OCI-LY3 (cell line): Measurements from ENCODE around the gene ATL1.

Experiments
- H2AFZ ChIP-seq: fragments of 200-600, 300-600 bp; shearing (Covaris generic); 2 replicates; pipeline ENCODE4 v1.6.0; 2014; ENCODE audit warnings: antibody characterized with exemption, low read depth, low read length
- H3K27ac ChIP-seq: fragments of 200-600, 300-600 bp; sonication (generic); 2 replicates; pipeline ENCODE4 v1.5.1; 2014; ENCODE audit warnings: mild to moderate bottlenecking, low read length, moderate library complexity, mixed read lengths
- H3K27me3 ChIP-seq: fragments of 200-600, 300-600 bp; sonication (generic); 2 replicates; pipeline ENCODE4 v1.6.1; 2014; ENCODE audit warnings: low read depth, low read length, mixed read lengths
- H3K36me3 ChIP-seq: fragments of 200-600, 300-600 bp; sonication (generic); replicated peaks from 2 replicates; pipeline ENCODE3; 2014; ENCODE audit warnings: low read depth, low read length, mixed read lengths
- H3K4me1 ChIP-seq: fragments of 300-600, 200-600 bp; sonication (generic); 2 replicates; pipeline ENCODE4 v1.6.1; 2014; ENCODE audit warnings: low read length, mixed read lengths
- H3K4me2 ChIP-seq: fragments of 200-600, 300-600 bp; sonication (generic); 2 replicates; pipeline ENCODE4 v1.6.1; 2014; ENCODE audit warnings: low read length, mixed read lengths
- H3K4me3 ChIP-seq: fragments of 300-600, 200-600 bp; sonication (generic); 2 replicates; pipeline ENCODE4 v1.5.1; 2014; ENCODE audit warnings: antibody characterized with exemption, mild to moderate bottlenecking, low read length, moderate library complexity
- H3K79me2 ChIP-seq: fragments of 300-600, 200-600 bp; shearing (Covaris generic); 2 replicates; pipeline ENCODE4 v1.6.1; 2014; ENCODE audit warnings: mild to moderate bottlenecking, low read length, mixed read lengths
- H3K9ac ChIP-seq: fragments of 300-600, 200-600 bp; shearing (Covaris generic); 2 replicates; pipeline ENCODE4 v1.6.0; 2014; ENCODE audit warnings: mild to moderate bottlenecking, low read length, moderate library complexity
- H3K9me3 ChIP-seq: fragments of 200-600, 300-600 bp; shearing (Covaris generic); 2 replicates; pipeline ENCODE4 v1.6.1; 2014; ENCODE audit warnings: low read length, mixed read lengths; ENCODE audit not compliant: insufficient read depth
- H4K20me1 ChIP-seq: fragments of 200-600, 300-600 bp; sonication (generic); 2 replicates; pipeline ENCODE4 v1.6.1; 2016; ENCODE audit warnings: low read length, mixed read lengths; ENCODE audit not compliant: insufficient read depth
- EZH2phosphoT487 ChIP-seq: fragments of 200-600 bp; shearing (Covaris generic); IDR thresholded peaks from 2 replicates; pipeline ENCODE4 v1.6.1; 2018; ENCODE audit warnings: antibody characterized with exemption, mixed run types, low read depth
- TF ChIP-seq, protein P1 (sequence below): fragments of 200-600, 300-600 bp; sonication (generic); IDR thresholded peaks from 2 replicates; pipeline ENCODE4 v1.5.1; 2014; ENCODE audit warnings: antibody characterized with exemption, low read length, low read depth

ATL1 gene

GRCh38 chr14:50577982-50578381 lies 18.0 kb downstream of the ATL1 start:
- Histone ChIP-seq H3K27me3 (no peaks in the 10 kb centered on the region), H3K4me2 (no peak overlapping the region), H3K79me2 (no peaks in the 10 kb centered on the region), H4K20me1 (no peaks in the 10 kb centered on the region), H3K4me1 (no peaks in the 10 kb centered on the region), H3K4me3 (no peak overlapping the region), H3K27ac (no peak overlapping the region), H3K36me3 (no peaks in the 10 kb centered on the region), H3K9me3 (no peaks in the 10 kb centered on the region), H2AFZ (no peak overlapping the region), H3K9ac (no peak overlapping the region)
- TF ChIP-seq, protein P1, sequence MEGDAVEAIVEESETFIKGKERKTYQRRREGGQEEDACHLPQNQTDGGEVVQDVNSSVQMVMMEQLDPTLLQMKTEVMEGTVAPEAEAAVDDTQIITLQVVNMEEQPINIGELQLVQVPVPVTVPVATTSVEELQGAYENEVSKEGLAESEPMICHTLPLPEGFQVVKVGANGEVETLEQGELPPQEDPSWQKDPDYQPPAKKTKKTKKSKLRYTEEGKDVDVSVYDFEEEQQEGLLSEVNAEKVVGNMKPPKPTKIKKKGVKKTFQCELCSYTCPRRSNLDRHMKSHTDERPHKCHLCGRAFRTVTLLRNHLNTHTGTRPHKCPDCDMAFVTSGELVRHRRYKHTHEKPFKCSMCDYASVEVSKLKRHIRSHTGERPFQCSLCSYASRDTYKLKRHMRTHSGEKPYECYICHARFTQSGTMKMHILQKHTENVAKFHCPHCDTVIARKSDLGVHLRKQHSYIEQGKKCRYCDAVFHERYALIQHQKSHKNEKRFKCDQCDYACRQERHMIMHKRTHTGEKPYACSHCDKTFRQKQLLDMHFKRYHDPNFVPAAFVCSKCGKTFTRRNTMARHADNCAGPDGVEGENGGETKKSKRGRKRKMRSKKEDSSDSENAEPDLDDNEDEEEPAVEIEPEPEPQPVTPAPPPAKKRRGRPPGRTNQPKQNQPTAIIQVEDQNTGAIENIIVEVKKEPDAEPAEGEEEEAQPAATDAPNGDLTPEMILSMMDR: no peak
- no peak for TF ChIP-seq EZH2phosphoT487

DNA sequence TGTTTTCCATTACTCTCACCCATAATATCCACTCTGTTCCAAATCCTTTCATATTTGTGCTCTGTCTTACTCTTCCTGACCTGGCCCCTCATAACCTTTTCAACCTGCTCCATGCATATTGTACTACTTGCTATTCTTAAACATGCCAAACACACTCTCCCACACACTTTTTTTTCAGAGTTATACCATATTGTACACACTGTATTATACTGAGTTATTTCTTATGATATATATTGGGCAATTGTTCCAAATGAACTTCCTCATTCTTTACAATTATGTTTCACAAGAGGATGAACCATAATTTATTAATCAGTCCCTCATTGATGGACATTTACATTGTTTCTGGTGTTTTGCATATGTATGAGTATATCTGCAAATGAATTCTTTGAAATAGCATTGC lies 18.5 kb downstream of the ATL1 start:
- no peaks in the 10 kb centered on the region for H3K4me1 ChIP-seq
- no peak overlapping the region for H3K4me2 ChIP-seq
- no peak overlapping the region for H2AFZ ChIP-seq
- no peak for TF ChIP-seq EZH2phosphoT487
- TF ChIP-seq, protein P1: no peak
- H3K4me3 ChIP-seq: no peak overlapping the region
- no peaks in the 10 kb centered on the region for H3K27me3 ChIP-seq
- no peaks in the 10 kb centered on the region for H3K9me3 ChIP-seq
- H3K79me2 ChIP-seq: no peaks in the 10 kb centered on the region
- no peak overlapping the region for H3K27ac ChIP-seq
- no peaks in the 10 kb centered on the region for H4K20me1 ChIP-seq
- no peaks in the 10 kb centered on the region for H3K36me3 ChIP-seq
- H3K9ac ChIP-seq: no peak overlapping the region

GRCh38 chr14:50590464-50590863 lies 30.5 kb downstream of the ATL1 start:
- Histone ChIP-seq H3K79me2 (no peaks in the 10 kb centered on the region), H3K27me3 (peaks cover 10% of the 10 kb centered on the region; the same call in 1 of the 2 replicates), H2AFZ (no peak overlapping the region), H3K9ac (no peak overlapping the region), H3K4me3 (no peak overlapping the region), H3K4me1 (no peaks in the 10 kb centered on the region), H3K9me3 (no peaks in the 10 kb centered on the region), H3K27ac (no peak overlapping the region), H4K20me1 (no peaks in the 10 kb centered on the region), H3K4me2 (no peak overlapping the region), H3K36me3 (no peaks in the 10 kb centered on the region)
- no peak for TF ChIP-seq EZH2phosphoT487
- TF ChIP-seq, protein P1: no peak

DNA sequence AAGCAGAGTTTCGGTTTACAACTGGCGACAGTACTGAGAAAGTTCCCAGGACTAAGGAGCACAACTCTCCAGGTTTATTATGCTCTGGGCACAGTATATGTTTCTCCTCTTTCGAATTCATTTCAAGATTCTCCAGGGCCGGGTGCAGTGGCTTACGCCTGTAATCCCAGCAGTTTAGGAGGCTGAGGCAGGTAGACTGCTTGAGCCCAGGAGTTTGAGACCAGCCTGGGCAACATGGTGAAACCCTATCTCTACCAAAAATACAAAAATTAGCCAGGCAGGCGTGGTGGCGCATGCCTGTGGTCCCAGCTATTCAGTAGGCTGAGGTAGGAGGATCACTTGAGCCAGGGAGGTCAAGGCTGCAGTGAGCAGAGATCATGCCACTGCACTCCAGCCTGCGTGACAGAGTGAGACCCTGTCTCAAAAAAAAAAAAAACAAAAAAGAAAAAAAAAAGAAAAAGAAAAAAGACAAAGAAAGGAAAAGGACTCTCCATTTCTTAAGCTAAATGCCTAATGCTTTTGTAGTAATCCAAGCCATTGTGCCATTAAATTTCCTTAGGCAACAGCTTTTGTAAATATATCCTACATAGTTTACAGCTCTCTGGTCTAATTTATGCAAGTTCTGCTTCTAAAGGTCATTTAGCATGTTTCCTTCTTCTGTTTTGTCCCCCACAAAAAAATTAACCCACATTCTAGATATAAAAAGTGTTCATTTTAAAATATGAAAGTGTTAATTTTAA lies 34.8 kb downstream of the ATL1 start:
- Histone ChIP-seq H3K9me3 (no peaks in the 10 kb centered on the region), H2AFZ (no peak overlapping the region), H3K4me2 (no peak overlapping the region), H3K4me3 (no peak overlapping the region), H3K9ac (no peak overlapping the region), H3K4me1 (no peaks in the 10 kb centered on the region), H3K27me3 (peaks cover 13% of the 10 kb centered on the region; the same call in 1 of the 2 replicates), H3K27ac (no peak overlapping the region), H3K36me3 (no peaks in the 10 kb centered on the region), H3K79me2 (no peaks in the 10 kb centered on the region), H4K20me1 (no peaks in the 10 kb centered on the region)
- no peak for TF ChIP-seq EZH2phosphoT487
